NCI-H524 treated with DMSO at 0.1 percent for 48 hours (cell line): Measurements from ENCODE around the gene SIRPA.

ENCODE experiments used
- DNase-seq: peaks from one replicate; lab custom pipeline; 2025; lab: John Stamatoyannopoulos, UW

The SIRPA gene

DNA sequence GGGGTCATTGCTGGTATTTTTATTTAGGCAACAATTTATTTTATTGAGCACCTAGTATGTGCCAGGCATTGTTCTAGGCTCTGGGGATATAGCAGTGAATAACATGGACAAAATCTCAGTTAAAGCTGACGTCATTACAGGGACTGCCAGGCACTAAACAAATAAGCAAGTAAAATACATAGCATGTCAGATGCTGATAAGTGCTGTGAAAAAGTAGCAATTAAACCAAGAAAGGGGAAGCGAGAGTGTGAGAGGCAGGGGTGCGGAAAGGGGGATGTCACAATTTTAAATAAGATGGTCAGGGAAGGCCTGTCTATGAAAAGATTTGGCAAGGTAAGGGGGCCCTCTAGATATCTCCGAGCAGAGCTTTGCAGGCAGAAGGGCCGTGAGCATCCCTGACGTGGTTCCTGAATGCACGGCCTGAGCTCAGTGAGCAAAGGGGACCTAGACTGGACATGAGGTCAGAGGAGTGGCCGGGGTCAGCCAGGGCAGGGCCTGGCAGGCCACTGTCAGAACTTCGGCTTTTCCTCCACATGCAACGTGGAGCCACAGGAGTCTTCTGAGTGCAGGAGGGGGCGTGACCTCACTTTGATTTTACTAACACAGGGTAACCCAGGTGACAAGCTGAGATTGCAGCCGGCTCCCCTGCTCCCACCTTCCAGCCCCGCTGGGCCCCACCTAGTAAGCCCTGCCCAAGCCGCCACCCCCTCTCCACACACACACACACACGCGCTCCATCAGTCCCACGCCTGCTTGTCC, 24.2 kb upstream of the SIRPA start:
- no peak for DNase-seq

DNA sequence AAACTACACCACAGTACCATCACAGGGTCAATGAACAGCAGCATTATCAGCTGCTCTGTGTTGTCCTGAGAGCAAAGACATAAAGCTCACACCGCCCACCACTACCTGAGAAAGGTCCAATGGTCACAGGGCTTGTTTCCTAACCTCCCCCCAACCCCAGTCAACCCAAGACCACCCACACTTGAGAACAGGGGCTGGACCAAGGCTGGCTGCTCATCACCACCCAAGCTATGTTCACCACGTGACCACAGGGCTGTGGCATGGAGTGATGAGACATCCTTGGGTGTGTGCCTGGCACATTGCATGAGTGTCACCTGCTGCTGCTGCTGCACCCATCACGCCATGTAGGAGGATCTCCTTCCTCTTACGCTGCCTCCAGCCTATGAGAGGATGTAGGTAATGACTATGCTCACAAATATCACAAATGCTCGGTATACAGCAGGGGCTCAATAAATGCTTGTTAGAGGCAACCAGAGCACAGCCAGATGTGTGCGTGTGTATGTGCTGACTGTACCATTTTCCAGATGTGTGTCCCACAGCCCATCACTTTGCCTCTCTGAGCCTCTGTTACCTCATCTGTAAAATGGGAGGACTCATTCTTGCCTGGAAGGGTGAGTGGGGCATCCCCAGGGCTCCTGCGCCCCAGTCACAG, 23.3 kb upstream of the SIRPA start:
- DNase-seq, result no peak

DNA sequence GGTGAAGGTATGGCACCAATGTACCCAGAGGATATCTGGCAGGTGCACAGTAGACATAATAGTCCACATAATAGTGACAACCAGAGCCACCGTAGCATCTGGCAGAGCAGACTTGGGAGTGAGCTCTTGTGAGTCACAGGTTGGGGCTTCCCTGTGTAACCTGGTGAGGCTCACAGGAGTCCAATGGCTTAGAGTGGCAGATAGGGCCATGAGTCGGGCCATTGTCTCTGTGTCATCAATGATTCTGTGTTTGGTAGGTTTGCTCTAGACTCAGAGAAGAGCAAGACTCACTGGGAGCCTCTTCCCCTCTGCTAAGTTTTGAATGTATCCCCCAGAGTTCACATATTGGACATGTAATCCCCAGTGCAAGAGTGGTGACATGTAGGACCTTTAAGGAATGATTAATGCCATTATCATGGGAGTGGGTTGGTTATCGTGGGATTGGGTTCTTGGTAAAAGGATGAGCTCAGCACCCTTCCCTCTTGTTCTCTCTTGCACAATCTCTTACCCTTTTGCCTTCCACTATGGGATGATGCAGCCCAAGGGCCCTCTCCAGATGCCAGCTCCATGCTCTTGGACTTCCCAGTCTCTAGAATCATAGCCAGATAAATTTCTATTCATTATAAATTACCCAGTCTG, 22.6 kb upstream of the SIRPA start:
- no peak for DNase-seq

DNA sequence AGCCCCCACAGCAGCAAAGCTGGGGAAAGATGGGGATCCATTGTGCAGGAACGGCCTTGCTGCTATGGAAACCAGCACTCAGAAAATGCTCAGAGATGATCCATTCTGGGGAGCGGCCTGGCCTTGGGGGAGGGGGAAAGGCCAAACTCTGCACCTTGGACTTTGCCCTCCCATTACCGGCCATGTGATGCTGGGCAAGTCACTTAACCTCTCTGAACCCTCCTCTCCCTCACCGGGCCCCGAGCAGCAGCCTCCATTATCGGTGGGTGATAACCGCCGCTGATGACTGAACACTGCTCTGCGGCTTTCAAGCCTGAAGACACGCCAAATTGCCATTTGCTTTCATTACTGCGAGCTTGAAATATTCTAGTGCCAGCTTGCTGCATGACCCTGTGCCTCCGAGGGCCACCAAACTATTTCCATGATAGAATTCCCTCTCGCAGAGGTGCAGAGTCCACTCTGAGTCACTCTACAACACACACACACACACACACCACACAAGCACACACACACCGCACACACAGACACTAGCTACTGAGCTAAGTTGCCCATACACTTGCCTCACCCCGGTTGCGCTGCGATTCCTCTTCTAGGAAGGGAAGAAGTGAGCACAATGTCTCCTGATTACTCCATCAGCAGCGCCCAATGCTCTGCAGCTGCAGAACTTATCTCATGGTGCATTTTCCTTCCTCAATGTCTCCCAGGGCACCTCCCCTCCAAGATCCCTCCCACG, 20.6 kb upstream of the SIRPA start:
- no peak for DNase-seq

DNA sequence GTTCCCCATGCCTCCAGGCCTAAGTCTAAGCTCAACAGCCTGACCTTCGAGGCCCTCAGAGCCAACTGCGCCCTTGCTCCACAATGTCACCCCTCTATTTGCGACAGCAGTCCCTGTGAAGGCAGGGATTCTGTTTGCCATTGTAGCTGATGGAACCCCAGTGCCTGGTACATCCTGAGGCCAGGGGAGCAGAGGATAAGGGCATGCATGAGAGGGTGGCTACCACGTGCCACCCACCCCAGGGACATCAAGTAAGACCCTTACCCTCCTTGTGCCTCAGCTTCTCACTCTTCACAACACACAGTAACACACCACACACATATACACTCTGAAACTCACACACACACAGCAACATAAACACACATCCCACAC, 20.0 kb upstream of the SIRPA start:
- DNase-seq, result no peak

DNA sequence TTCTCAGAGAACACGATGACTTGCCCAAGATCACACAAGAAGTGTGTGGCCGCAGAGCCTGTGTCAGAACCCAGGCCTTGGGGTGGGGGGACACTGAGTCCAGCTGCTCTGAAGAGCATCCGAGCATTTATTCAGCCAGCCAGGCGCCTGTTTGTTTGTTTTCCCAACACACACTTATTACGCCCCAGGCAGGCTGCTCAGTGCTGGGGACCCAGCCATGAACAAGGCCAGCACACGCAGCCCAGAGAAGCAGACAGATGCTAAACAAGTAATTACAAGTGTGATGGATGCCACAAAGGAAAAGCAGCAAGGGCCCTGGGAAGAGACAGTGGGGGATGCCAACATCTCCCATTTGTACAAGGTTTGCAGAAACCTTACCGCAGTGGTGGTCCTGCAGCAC, 19.4 kb upstream of the SIRPA start:
- no peak for DNase-seq

DNA sequence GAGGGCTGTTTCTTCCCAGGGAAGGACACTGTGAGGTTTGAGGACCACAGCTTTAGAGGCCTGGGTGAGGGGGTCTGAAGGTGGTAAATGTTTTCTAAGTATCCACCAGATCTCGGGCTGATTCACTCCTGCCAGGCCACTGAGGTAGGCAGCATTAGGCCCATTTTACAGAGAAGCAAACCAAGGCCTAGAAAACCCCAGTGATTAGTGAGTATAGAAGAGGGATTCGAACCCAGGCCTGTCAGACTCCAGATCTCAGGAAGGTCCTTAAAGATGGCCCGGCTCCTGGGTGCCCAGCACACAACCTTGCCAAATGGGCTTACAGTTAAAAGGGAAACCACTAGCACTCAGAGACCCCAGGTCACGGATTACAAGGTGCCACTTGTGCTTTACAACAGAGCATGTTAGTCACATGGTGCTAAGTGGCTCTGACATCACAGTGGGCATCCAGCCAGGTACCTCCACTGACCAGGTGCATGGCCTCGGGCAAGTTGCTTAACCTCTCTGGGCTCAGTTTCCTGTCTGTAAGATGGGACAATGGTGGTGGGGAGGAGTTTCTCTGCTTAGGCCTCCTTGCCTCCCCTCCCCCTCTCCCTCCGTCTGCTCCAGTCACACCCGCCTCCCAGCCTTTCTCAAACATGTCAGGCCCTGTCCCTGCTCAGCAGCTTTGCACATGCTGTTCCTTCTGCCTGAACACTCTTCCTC, 18.8 kb upstream of the SIRPA start:
- no peak for DNase-seq

DNA sequence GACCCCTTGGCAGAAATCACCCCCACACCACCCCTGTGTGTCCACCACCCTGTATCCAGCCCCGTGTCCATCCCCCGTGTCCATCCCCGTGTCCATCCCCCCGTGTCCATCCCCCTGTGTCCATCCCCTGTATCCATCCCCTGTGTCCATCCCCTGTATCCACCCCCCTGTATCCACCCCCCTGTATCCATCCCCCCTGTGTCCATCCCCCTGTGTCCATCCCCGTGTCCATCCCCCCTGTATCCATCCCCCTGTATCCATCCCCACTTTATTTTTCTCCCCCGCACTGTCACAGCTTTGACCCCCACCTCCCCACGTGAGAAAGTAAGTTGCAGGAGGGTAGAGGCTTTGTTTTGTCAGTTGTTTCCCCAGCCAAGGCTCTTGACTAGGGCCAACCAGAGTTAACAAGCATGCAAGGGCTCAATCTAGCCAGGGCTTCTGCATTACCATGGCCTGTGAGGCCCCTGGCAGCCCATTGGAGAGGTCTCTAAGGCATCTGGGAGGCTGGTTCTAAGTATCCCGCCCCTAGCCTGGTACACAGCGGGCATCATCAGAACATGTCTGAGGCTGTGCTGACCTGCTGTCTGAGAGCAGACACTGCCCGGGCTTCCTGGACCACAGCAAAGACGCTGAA, 18.1 kb upstream of the SIRPA start:
- DNase-seq, result no peak

DNA sequence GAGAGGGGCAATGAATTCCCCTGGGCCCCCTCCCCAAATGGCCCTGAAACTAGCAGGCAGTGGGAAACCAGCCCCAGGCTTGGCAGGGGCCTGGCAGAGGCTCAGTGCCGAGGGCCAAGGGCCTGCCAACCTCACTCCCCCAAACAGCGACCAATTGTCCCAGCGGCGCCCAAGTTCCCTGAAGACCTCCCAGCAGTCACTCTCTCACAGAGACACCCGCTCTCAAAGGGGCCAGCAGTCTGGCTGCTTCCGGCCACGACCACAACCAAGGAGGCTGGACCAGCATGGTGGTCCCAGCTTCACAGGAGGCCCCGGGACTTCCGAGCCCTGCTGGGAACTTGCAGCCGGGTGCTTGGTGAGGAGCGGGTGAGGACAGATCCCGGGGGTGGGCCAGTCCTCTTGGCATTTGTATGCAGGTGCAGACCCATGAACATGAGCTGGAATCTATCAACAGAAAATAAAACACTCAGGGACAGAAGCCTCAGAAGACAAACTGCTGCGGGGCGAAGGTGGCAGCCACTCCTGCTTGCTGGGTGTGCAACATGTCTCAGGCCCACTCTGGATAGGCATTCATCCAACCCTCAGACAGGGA, 17.5 kb upstream of the SIRPA start:
- DNase-seq, result no peak

DNA sequence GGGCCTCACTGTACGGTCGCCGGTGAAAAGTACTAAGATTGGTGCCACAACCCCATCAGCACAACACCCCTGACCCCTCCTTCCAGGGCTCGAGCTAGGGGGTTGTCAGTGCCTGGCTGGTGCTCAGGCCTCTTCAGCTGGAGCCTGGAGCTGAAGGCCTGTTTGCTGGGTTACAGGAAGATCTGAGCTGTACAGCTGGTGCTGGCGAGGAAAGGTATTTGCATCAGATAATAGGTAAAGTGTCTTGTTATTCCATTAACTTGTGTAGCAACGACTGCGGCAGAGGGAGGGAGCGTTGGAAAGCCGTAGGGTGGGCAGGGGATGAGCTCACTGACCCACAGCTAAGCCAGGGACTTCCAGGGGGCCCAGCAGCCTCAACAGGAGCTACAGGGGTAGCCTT, 15.8 kb upstream of the SIRPA start:
- DNase-seq, result no peak

DNA sequence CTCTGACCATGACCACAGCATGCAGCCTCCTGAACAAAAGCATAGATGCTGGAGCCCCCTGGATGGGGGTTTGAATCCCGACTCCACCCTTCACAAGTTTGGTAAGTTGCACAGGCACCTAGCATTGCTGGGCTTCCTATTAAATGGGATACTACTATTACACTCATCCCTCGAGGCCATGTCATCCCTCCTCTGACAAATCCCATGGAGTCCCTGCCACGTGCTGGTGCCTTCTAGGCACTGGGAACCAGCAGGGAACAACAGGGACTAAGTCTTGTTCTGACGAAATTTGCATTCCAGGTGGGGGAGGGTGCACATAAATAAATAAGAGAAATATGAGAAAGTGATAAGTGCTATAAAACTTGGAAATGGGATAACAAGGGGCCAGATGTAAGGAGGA, 15.3 kb upstream of the SIRPA start:
- DNase-seq, result no peak

DNA sequence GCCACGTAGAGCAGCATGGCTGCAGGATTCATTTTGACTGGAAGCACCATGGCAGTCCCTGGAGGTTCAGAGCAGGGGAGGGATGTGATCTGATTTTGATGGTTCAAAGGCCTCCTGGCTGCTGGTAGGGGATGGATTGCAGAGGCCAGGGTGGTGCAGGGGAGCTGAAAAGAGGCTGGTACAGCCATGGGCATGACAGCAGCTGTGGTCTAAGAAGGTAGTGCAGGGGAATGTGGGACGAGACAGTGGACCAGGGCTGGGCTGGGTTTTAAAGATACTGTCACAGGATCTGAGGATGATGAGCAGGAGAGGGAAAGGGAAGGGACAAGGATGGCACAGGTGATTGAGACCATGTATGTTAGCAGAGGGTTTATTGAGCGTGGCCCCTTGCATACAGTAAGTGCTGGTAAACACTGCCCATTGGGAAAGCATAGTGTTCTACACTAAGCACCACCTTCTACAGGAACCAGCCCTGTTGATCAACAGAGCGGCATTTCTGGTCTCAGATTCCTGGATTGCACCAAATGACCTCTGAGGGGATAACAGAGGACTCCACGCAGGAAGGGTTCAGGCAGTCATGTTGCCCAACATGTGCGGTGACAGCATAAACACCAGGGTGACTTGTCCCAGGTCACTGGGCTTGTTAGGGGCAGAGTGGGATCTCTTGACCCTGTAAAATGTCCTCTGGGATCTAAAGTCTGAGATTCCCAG, 14.5 kb upstream of the SIRPA start:
- DNase-seq, result no peak

DNA sequence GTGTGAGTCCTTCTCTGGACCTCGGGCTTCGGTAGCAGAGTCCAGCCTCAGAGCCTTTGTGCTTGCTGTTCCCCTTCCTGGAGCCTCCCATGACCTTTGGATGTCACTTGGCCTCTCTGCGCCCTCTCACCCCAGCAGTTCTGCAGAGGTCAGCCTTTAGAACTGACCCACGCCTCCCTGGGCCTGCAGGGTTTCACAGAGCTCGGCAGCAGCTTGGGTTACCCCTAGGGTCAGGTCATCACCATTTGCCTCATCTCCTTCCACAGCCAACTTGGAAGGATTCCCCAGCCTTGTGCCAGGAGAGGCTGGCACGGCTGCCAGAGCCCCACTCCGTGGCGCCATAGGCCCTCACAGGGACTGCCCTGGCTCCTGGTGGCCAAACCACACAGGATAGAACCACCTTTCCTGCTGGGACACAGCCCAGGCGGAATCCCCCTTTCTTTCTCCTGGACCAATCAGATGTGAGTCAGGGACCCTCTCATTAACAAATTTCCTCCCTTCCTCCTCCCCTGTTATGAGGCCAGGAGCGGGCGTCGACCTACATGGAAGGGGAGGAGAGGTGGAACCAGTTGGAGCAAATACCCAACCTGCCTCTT, 13.9 kb upstream of the SIRPA start:
- no peak for DNase-seq

DNA sequence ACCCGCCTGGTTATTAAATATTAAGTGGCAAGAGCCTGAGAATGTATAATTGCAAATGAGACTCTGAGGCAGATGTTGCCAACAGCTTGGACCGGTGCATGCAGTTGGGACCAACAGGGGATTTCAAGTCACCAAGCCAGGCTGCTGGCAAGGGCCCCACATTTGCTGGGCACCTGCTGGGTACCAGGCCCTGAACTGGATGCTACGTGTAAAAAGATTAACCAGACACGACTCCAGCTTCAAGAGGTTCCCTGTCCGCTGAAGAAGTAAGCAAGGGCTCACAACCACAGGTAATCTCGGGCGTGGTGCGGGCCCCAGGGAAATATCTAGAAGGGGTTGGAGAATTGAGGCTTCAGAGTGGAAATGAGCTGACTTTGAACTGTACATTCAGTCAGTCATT, 13.2 kb upstream of the SIRPA start:
- DNase-seq, result peak; percentile 49

DNA sequence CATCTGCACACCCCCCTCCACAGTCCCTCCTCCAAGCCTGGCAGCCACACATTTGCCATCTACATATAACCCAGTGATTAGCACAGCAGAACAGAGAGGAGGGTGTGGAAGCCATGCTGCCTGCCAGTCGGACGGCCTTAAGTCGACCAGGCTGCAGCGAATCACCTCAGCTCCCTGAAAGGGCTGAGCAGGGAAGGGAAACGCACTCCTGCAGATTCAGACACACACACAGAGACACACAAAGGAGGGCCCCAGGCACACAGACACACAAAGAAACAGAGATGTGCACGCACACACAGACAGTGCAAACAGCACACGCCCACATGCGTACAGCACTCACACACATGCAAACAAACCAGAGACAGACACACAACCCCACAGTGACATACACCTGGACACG, 11.2 kb upstream of the SIRPA start:
- DNase-seq, result no peak

DNA sequence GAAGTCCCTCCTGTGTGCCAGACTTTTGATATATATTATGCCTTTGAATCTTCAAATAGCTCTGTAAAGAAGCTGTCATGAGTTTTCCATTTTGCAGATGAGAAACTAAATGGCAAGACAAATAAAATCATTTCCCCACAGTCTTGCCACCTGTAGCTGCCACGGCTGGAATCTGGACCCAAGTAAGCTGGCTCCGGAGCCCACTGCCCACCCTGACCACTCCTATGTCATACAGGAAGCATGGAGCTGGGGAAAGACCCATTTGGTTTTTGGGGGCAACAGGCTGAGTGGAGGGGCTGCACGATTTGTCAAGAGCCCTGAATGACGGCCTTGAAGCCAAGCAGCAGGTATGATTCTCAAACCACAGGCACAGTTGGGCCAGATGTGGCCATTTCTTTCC, 10.0 kb upstream of the SIRPA start:
- DNase-seq, result no peak

DNA sequence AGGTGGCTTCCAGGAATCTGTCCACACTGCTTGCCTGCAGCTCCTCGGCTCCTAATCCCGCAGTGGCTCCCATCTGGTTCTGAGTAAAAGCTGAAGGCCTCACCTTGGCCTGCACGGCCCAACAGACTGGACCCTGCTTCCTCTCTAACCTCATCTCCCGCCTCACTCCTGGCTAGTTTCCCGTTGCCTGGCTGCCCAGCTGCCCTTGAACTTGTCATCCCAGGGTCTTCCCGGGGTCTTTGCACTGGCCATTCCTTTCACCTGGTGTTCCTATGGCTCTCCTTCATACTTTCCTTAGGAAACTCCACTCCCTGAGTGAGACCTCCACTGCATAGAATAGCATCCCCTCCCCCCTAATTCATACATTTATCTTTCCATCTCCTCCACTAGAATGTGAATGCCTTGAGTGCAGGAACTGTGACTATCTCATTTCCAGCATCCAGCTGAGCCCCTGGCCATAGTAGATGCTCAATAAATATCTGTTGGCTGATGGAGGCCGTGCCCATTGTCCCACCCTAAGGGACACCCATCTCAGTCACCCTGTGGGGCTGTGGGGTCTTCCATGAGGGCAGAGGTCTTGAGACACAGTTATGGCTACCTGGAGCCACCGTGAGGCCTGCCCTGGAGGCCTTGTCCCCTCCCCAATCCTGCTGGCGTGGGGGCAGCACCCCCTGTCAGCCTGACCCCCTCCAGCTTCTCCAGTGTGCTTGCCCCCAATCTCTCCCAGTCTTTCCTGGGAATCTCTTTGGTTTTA, 9.1 kb upstream of the SIRPA start:
- no peak for DNase-seq

DNA sequence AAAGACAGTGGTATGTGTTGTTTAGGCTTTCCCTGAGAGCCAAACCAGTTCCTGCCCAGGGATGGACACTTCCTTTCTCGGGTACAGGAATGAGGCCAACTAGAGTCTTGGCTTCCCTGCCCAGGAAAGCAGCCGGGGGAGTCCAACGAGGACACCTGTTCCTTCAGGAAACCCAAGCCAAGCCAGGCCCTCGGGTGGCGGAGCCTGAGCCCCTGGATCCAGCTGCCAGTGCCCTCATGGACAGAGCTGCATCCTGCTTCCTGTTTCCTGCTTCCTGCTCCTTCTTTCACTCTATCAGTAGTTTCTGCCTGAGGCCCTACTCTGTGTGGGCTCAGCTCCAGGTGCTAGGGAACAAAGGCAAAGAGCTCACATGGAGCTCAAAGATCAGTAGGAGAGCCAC, 7.9 kb upstream of the SIRPA start:
- DNase-seq, result no peak

DNA sequence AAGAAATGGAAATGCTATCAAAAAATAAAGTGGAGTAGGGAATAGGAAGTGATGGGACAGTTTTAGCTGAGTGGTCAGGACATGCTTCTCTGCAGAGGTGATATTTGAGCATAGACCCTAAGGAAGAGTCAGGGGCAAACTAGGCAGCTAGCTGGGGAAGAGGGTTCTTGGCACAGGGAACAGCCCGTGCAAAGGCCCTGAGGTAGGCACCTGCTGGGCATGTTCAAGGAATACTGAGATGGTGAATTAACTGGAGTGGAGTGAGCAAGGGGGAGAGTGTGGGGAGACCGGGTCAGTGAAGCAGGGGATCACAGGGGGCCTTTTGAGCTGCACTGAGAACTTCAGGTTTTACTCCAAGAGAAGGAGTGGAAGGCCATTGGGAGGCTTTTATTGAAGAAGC, 7.5 kb upstream of the SIRPA start:
- DNase-seq, result no peak
